H9 (cell line): ENCODE results near the gene DCX. TPM values are rescaled to one million over a fixed set of nuclear protein-coding genes. Genes with fewer than 3 reads are reported as not detected.

Experiments
- DNase-seq: peaks from one replicate; pipeline ENCODE4 v3.0.0-alpha.2; 2017
- H2AFZ ChIP-seq: one replicate; pipeline ENCODE4 v1.6.1; 2013; ENCODE audit warnings: mild to moderate bottlenecking, low read length, control low read depth, moderate library complexity
- H2AK5ac ChIP-seq: 2 replicates; pipeline ENCODE4 v1.6.1; 2013; ENCODE audit warnings: low read length, control low read depth, mixed read lengths; ENCODE audit not compliant: insufficient read length
- H2BK120ac ChIP-seq: one replicate; pipeline ENCODE4 v1.6.1; 2013; ENCODE audit warnings: low read depth, mild to moderate bottlenecking, low read length, control low read depth, inconsistent platforms; ENCODE audit not compliant: poor library complexity, severe bottlenecking
- H2BK12ac ChIP-seq: 2 replicates; pipeline ENCODE4 v1.6.1; 2013; ENCODE audit warnings: low read length, control low read depth, mixed read lengths, low read depth; ENCODE audit not compliant: insufficient read length
- H2BK15ac ChIP-seq: 2 replicates; pipeline ENCODE4 v1.6.1; 2013; ENCODE audit warnings: low read depth, low read length, control low read depth
- H2BK20ac ChIP-seq: one replicate; pipeline ENCODE4 v1.6.1; 2013; ENCODE audit warnings: low read depth, mild to moderate bottlenecking, low read length, control low read depth, inconsistent platforms; ENCODE audit not compliant: poor library complexity, severe bottlenecking
- H2BK5ac ChIP-seq: 2 replicates; pipeline ENCODE4 v1.6.1; 2013; ENCODE audit warnings: low read length, control low read depth, mixed read lengths; ENCODE audit not compliant: insufficient read length
- H3K14ac ChIP-seq: 2 replicates; pipeline ENCODE4 v1.6.1; 2013; ENCODE audit warnings: low read length, control low read depth; ENCODE audit not compliant: insufficient read depth
- H3K18ac ChIP-seq: 2 replicates; pipeline ENCODE4 v1.6.1; 2013; ENCODE audit warnings: low read depth, mild to moderate bottlenecking, mixed read lengths, low read length, control low read depth; ENCODE audit not compliant: insufficient read length
- H3K23ac ChIP-seq: 2 replicates; pipeline ENCODE4 v1.6.1; 2013; ENCODE audit warnings: low read length, control low read depth, mixed read lengths, low read depth; ENCODE audit not compliant: insufficient read length
- H3K23me2 ChIP-seq: 2 replicates; pipeline ENCODE4 v1.6.1; 2013; ENCODE audit warnings: low read depth, mild to moderate bottlenecking, mixed read lengths, low read length, control low read depth; ENCODE audit not compliant: insufficient read length, poor library complexity, severe bottlenecking
- H3K27ac ChIP-seq: 2 replicates; pipeline ENCODE4 v1.5.1; 2013; ENCODE audit warnings: low read length, control low read depth, mixed read lengths, low read depth; ENCODE audit not compliant: insufficient read length
- H3K27me3 ChIP-seq: 2 replicates; pipeline ENCODE4 v1.6.1; 2013; ENCODE audit warnings: low read length, control low read depth, inconsistent platforms; ENCODE audit not compliant: insufficient read depth
- H3K4ac ChIP-seq: 2 replicates; pipeline ENCODE4 v1.6.1; 2013; ENCODE audit warnings: low read depth, mild to moderate bottlenecking, control low read depth, inconsistent platforms, low read length, moderate library complexity
- H3K4me1 ChIP-seq: 2 replicates; pipeline ENCODE4 v1.6.1; 2013; ENCODE audit warnings: low read length, control low read depth, inconsistent platforms; ENCODE audit not compliant: insufficient read depth
- H3K4me2 ChIP-seq: 2 replicates; pipeline ENCODE4 v1.6.1; 2013; ENCODE audit warnings: low read length, control low read depth, mixed read lengths; ENCODE audit not compliant: insufficient read length, insufficient read depth
- H3K56ac ChIP-seq: 2 replicates; pipeline ENCODE4 v1.6.1; 2013; ENCODE audit warnings: low read depth, mild to moderate bottlenecking, mixed read lengths, low read length, control low read depth; ENCODE audit not compliant: insufficient read length
- H3K79me1 ChIP-seq: 2 replicates; pipeline ENCODE4 v1.6.1; 2013; ENCODE audit warnings: low read depth, mild to moderate bottlenecking, moderate library complexity, low read length, control low read depth, inconsistent platforms; ENCODE audit not compliant: insufficient read depth, poor library complexity, severe bottlenecking
- H3K79me2 ChIP-seq: 2 replicates; pipeline ENCODE4 v1.6.1; 2013; ENCODE audit warnings: low read length, control low read depth, inconsistent platforms; ENCODE audit not compliant: insufficient read depth
- H3K9ac ChIP-seq: 2 replicates; pipeline ENCODE4 v1.6.1; 2013; ENCODE audit warnings: low read length, control low read depth, mixed read lengths; ENCODE audit not compliant: insufficient read length; ENCODE audit errors: extremely low read depth
- H3K9me3 ChIP-seq: one replicate; pipeline ENCODE4 v1.6.1; 2013; ENCODE audit warnings: low read depth, low read length, inconsistent platforms; ENCODE audit not compliant: control insufficient read depth
- H3T11ph ChIP-seq: one replicate; pipeline ENCODE4 v1.6.1; 2013; ENCODE audit warnings: mild to moderate bottlenecking, low read length, control low read depth, inconsistent platforms
- H4K20me1 ChIP-seq: one replicate; pipeline ENCODE4 v1.6.1; 2013; ENCODE audit not compliant: control insufficient read depth, insufficient read length, insufficient read depth
- H4K5ac ChIP-seq: 2 replicates; pipeline ENCODE4 v1.6.1; 2013; ENCODE audit warnings: low read depth, mild to moderate bottlenecking, mixed read lengths, low read length, control low read depth; ENCODE audit not compliant: insufficient read length
- H4K8ac ChIP-seq: replicated peaks from 2 replicates; pipeline ENCODE4 v1.6.1; 2013; ENCODE audit warnings: low read length, control low read depth, mixed read lengths, low read depth; ENCODE audit not compliant: insufficient read length
- H4K91ac ChIP-seq: 2 replicates; pipeline ENCODE4 v1.6.1; 2013; ENCODE audit warnings: low read depth, mild to moderate bottlenecking, moderate library complexity, mixed read lengths, low read length, control low read depth; ENCODE audit not compliant: insufficient read length
- H3K27ac Mint-ChIP-seq, 3 experiments: 2 replicates in 2 of 3; 3 replicates in 1 of 3; pipeline ENCODE4 v1.8.0; 2020 to 2021; ENCODE audit warnings: mixed read lengths in 3 of 3, mild to moderate bottlenecking in 1 of 3, moderate library complexity in 1 of 3
- H3K27me3 Mint-ChIP-seq: 2 replicates; pipeline ENCODE4 v1.8.0; 2021; ENCODE audit warnings: low read depth, mild to moderate bottlenecking, moderate library complexity, mixed read lengths
- H3K36me3 Mint-ChIP-seq, 3 experiments: 2 replicates in 2 of 3; 3 replicates in 1 of 3; pipeline ENCODE4 v1.8.0; 2020 to 2021; ENCODE audit warnings: low read depth in 3 of 3, mixed read lengths in 3 of 3; ENCODE audit not compliant: insufficient read depth in 1 of 3
- H3K4me1 Mint-ChIP-seq, 2 experiments: 2 replicates each; pipeline ENCODE4 v1.8.0; 2020; ENCODE audit warnings: mixed read lengths in 2 of 2
- H3K4me3 Mint-ChIP-seq, 2 experiments: 2 replicates in 1 of 2; 3 replicates in 1 of 2; pipeline ENCODE4 v1.8.0; 2020 to 2021; ENCODE audit warnings: mild to moderate bottlenecking in 2 of 2, mixed read lengths in 2 of 2, moderate library complexity in 1 of 2
- H3K9me3 Mint-ChIP-seq, 2 experiments: 2 replicates in 1 of 2; 3 replicates in 1 of 2; pipeline ENCODE4 v1.8.0; 2020; ENCODE audit warnings: mild to moderate bottlenecking in 2 of 2, mixed read lengths in 2 of 2, moderate library complexity in 1 of 2
- CTCF ChIP-seq: fragments of 200-600 bp; sonication (generic); conservative IDR thresholded peaks from 3 replicates; pipeline ENCODE4 v1.8.0; 2021; ENCODE audit warnings: antibody characterized with exemption, mild to moderate bottlenecking
- WGBS: extraction: QIAGEN DNeasy Blood & Tissue Kit; methylation state at CpG from one replicate; pipeline ENCODE4 v1.1.7; 2013; ENCODE audit warnings: missing lambda C conversion rate, low lambda C conversion rate, mixed read lengths; ENCODE audit not compliant: insufficient read length; ENCODE audit errors: extremely low coverage; 5-methylcytosine and 5-hydroxymethylcytosine counted together
- total RNA-seq: library from RNA; stranded (reverse); gene quantifications from 2 replicates; pipeline ENCODE4 v1.2.1, GENCODE V29; 2021

The DCX gene
- total RNA-seq, 1 experiment from 2014 or later, result 2.0 TPM

- H3K9me3 Mint-ChIP-seq, result no peaks in the 10 kb centered on the region
- Histone ChIP-seq H3K14ac (no peak overlapping the region), H3K27ac (no peak overlapping the region), H3K56ac (no peak overlapping the region), H2BK5ac (no peak overlapping the region), H3K79me2 (peaks cover 2% of the 10 kb centered on the region; the same call in 1 of the 2 replicates), H2BK15ac (no peak overlapping the region), H2BK12ac (no peak overlapping the region), H3K9me3 (no peaks in the 10 kb centered on the region), H4K5ac (no peak overlapping the region), H3K23me2 (no peaks in the 10 kb centered on the region), H2BK120ac (no peak overlapping the region), H2AK5ac (no peak overlapping the region), H3K9ac (no peak overlapping the region), H3K27me3 (no peaks in the 10 kb centered on the region), H3K79me1 (no peaks in the 10 kb centered on the region), H2AFZ (no peak overlapping the region), H3K23ac (no peak overlapping the region), H4K8ac (no peak overlapping the region), H3K4me2 (no peak overlapping the region), H3T11ph (no peak overlapping the region), H2BK20ac (no peak overlapping the region), H3K18ac (no peak overlapping the region), H4K20me1 (no peaks in the 10 kb centered on the region), H3K4ac (no peak overlapping the region), H4K91ac (no peak overlapping the region), H3K4me1 (no peaks in the 10 kb centered on the region)
- no peak overlapping the region for H3K4me3 Mint-ChIP-seq
- H3K4me1 Mint-ChIP-seq, result no peaks in the 10 kb centered on the region
- no peak for TF ChIP-seq CTCF
- no peak overlapping the region for H3K27ac Mint-ChIP-seq
- no CpG with 5 or more reads among the region's 2 CpGs for WGBS
- no peaks in the 10 kb centered on the region for H3K36me3 Mint-ChIP-seq
- no peaks in the 10 kb centered on the region for H3K27me3 Mint-ChIP-seq
- DNase-seq, result no peak
Measured at GRCh38 chrX:111355523-111356115, 56.4 kb downstream of the DCX start.
